Thyroid gland (tissue), 4 donors: ENCODE data around the gene PRRG3.

ENCODE experiments used
- POLR2A ChIP-seq, 2 donors: fragments of 450-650 bp; IDR thresholded peaks; one replicate each; pipeline ENCODE4 v1.6.1; 2017; ENCODE audit warnings: antibody characterized with exemption in 2 of 2, mild to moderate bottlenecking in 2 of 2, moderate library complexity in 1 of 2
- TF ChIP-seq, protein P1 (sequence below), 6 experiments: fragments of 200-600 bp in 3 of 6; fragments of 450-650 bp in 3 of 6; sonication (generic) in 3 of 6; IDR thresholded peaks; one replicate each; pipeline ENCODE4 v1.5.1; 2016 to 2019; ENCODE audit warnings: antibody characterized with exemption in 6 of 6, mild to moderate bottlenecking in 2 of 6, inconsistent platforms in 1 of 6, moderate library complexity in 1 of 6

DNA sequence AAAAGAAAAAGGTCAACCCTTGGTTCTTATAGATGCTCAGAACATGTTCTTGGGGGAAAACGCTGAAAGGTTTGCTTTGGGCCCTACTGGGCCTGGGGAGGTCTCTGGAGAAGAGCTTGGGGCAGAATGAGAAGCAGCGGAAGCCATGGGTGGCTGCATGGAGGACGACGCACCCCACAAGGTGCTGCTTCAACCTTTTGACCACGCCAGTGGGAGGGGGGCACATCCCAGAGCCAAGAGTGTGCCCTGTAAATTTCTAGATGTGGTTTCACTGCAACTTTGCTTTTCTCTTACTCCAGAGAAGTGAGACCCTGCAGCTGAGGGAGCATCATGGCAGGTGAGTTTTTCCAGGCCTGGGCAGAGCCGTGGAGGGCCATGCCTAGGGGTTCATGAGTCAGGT lies 3.2 kb downstream of the PRRG3 start:
- TF ChIP-seq, protein P1, sequence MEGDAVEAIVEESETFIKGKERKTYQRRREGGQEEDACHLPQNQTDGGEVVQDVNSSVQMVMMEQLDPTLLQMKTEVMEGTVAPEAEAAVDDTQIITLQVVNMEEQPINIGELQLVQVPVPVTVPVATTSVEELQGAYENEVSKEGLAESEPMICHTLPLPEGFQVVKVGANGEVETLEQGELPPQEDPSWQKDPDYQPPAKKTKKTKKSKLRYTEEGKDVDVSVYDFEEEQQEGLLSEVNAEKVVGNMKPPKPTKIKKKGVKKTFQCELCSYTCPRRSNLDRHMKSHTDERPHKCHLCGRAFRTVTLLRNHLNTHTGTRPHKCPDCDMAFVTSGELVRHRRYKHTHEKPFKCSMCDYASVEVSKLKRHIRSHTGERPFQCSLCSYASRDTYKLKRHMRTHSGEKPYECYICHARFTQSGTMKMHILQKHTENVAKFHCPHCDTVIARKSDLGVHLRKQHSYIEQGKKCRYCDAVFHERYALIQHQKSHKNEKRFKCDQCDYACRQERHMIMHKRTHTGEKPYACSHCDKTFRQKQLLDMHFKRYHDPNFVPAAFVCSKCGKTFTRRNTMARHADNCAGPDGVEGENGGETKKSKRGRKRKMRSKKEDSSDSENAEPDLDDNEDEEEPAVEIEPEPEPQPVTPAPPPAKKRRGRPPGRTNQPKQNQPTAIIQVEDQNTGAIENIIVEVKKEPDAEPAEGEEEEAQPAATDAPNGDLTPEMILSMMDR (IDR thresholded peaks at IDR 0.05), result no peak
- TF ChIP-seq POLR2A (IDR thresholded peaks at IDR 0.05), result no peak
